CD4-positive, alpha-beta T cell treated with Interleukin-2 at 100 ng/mL for 4 hours (primary cell): ENCODE measurements around the gene SEZ6L.

Source experiments
- DNase-seq: peaks from one replicate; pipeline ENCODE4 v3.0.0-alpha.2; 2020; ENCODE audit warnings: low spot score

The SEZ6L gene

GRCh38 chr22:26245001-26245400, 75.7 kb downstream of the SEZ6L start:
- DNase-seq: no peak

GRCh38 chr22:26246552-26246951, 77.3 kb downstream of the SEZ6L start:
- no peak for DNase-seq

GRCh38 chr22:26251869-26252268, 82.6 kb downstream of the SEZ6L start:
- DNase-seq: no peak

- no peak for DNase-seq
Measured at GRCh38 chr22:26259510-26259909, 90.2 kb downstream of the SEZ6L start.

- no peak for DNase-seq
Measured at GRCh38 chr22:26264162-26264561, 94.9 kb downstream of the SEZ6L start.

- DNase-seq: no peak
Measured at GRCh38 chr22:26265281-26265680, 96.0 kb downstream of the SEZ6L start.

- no peak for DNase-seq
Measured at GRCh38 chr22:26265909-26266308, 96.6 kb downstream of the SEZ6L start.

GRCh38 chr22:26267856-26268255, 98.6 kb downstream of the SEZ6L start:
- DNase-seq: no peak

GRCh38 chr22:26269572-26269971, 100.3 kb downstream of the SEZ6L start:
- DNase-seq: no peak

GRCh38 chr22:26271427-26271826, 102.2 kb downstream of the SEZ6L start:
- DNase-seq: no peak

- DNase-seq: no peak
Measured at GRCh38 chr22:26273011-26273675, 103.9 kb downstream of the SEZ6L start.

GRCh38 chr22:26276529-26277160, 107.4 kb downstream of the SEZ6L start:
- no peak for DNase-seq

- no peak for DNase-seq
Measured at GRCh38 chr22:26281941-26282340, 112.7 kb downstream of the SEZ6L start.

GRCh38 chr22:26283330-26283729, 114.1 kb downstream of the SEZ6L start:
- DNase-seq: no peak

GRCh38 chr22:26285632-26286031, 116.4 kb downstream of the SEZ6L start:
- no peak for DNase-seq

GRCh38 chr22:26286091-26286820, 117.0 kb downstream of the SEZ6L start:
- no peak for DNase-seq

- DNase-seq: no peak
Measured at GRCh38 chr22:26287382-26288225, 118.3 kb downstream of the SEZ6L start.

- no peak for DNase-seq
Measured at GRCh38 chr22:26289611-26290101, 120.4 kb downstream of the SEZ6L start.

- DNase-seq: no peak
Measured at GRCh38 chr22:26291940-26292666, 122.8 kb downstream of the SEZ6L start.

- DNase-seq: no peak
Measured at GRCh38 chr22:26292667-26292995, 123.4 kb downstream of the SEZ6L start.

GRCh38 chr22:26295563-26296126, 126.4 kb downstream of the SEZ6L start:
- no peak for DNase-seq
